Vagina (tissue), 2 donors: ENCODE data around the gene MLNR.

Source experiments
- POLR2AphosphoS5 ChIP-seq, 2 donors: sonication (generic); formaldehyde crosslinking; IDR thresholded peaks; one replicate each; pipeline ENCODE4 v1.9.0; 2017; ENCODE audit warnings: antibody characterized with exemption in 2 of 2, mild to moderate bottlenecking in 2 of 2, low read depth in 1 of 2; ENCODE audit not compliant: insufficient read depth in 1 of 2
- TF ChIP-seq, protein P1 (sequence below), 3 experiments: fragments of 450-650 bp in 2 of 3; fragments of 200-600 bp in 1 of 3; sonication (generic) in 1 of 3; IDR thresholded peaks; one replicate each; pipeline ENCODE4 v1.5.1; 2017 to 2019; ENCODE audit warnings: antibody characterized with exemption in 3 of 3, mild to moderate bottlenecking in 2 of 3, moderate library complexity in 2 of 3

DNA sequence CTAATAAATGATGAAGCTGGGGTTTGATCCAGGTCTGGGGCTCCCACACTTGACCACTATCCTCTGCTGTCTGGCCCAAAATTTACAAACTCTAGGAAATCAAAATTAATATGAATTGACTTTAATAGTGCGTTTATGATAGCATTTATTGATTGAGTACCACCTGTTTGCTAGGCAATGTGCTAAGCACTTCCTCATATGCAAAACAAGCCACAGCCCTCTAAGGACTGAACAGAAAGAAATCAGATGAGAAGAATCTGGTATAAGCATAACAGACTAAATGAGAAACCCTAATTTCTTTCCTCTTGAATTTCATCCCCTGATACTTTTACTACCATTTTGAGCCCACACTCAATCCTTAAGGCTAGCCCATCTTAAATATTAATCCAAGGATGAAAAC lies 6.6 kb upstream of the MLNR start:
- TF ChIP-seq, protein P1, sequence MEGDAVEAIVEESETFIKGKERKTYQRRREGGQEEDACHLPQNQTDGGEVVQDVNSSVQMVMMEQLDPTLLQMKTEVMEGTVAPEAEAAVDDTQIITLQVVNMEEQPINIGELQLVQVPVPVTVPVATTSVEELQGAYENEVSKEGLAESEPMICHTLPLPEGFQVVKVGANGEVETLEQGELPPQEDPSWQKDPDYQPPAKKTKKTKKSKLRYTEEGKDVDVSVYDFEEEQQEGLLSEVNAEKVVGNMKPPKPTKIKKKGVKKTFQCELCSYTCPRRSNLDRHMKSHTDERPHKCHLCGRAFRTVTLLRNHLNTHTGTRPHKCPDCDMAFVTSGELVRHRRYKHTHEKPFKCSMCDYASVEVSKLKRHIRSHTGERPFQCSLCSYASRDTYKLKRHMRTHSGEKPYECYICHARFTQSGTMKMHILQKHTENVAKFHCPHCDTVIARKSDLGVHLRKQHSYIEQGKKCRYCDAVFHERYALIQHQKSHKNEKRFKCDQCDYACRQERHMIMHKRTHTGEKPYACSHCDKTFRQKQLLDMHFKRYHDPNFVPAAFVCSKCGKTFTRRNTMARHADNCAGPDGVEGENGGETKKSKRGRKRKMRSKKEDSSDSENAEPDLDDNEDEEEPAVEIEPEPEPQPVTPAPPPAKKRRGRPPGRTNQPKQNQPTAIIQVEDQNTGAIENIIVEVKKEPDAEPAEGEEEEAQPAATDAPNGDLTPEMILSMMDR (IDR thresholded peaks at IDR 0.05), result no peak
- no peak for TF ChIP-seq POLR2AphosphoS5 (IDR thresholded peaks at IDR 0.05; ENCODE audit: insufficient read depth in 1 of 2, low read depth in 1 of 2)
